GM19351 (cell line): ENCODE measurements around the gene SMARCE1.
A peak's percentile ranks its signal among the peaks of the same experiment; 100 is the strongest.

ENCODE experiments used
- ATAC-seq: cut with Tn5 transposase; IDR thresholded peaks from one replicate; pipeline ENCODE4 v1.9.1; 2021; ENCODE audit warnings: mild to moderate bottlenecking, moderate library complexity; ENCODE audit not compliant: unreplicated experiment

SMARCE1 gene

DNA sequence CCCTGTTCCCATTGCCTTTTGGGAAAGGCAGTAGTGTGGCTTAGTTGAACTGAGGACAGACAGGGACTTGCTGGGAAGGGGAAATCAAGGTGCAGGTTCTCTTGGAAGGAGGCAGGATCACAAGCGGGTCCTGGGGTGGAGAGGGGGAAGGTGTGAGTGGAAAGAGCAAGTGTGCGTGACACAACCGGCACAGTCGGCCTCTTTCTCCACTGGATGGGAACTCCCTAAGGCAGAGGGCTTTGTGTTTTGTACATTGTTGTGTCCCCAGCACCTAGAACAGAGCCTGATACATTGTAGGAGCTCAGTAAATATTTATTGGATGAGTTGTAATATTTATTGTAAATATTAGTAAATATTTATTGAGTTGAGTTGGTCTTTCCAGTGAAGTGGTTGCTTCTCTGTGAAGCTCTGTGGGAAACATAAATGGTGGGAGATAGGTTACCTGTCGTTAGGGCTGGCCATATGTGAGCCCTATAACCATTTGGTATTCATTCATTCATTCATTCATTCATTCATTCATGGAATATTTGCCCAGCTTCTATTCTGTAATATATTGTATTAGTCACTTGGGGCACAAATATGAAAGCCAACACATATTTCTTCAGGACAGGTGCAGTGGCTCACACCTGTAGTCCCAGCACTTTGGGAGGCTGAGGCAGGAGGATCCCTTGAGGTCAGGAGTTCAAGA is 34.0 kb downstream of the SMARCE1 start:
- no peak for ATAC-seq

DNA sequence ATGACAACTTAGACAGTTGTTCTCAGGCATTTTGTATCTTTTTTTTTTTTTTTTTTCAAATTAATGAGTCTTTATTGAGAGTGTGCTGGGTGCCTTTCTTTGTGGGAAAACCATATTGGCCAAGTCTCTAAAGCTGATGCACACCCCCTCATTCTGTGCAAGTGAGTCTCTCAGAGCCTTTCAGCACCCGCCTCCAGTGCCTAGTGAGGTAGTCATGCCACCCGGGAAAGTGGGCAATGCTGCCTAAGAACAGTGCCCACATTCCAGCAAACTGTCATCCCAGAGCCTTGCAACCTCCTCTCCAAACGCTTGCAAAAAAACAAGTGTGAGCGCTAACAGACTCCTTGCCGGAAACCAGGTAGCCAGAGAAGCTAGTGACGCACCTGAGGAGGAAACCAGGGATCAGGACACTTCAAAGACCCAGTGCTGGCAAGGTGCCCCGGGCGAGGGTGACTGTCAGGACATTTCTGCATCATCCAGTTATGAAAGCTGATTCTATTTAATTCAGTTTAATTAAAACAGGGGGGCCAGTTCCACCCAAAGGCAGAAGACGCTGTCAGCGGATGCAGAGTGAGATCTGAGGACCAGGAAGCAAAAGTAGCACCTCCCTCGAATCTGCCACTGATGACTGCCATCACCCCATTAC is 34.9 kb downstream of the SMARCE1 start:
- no peak for ATAC-seq

DNA sequence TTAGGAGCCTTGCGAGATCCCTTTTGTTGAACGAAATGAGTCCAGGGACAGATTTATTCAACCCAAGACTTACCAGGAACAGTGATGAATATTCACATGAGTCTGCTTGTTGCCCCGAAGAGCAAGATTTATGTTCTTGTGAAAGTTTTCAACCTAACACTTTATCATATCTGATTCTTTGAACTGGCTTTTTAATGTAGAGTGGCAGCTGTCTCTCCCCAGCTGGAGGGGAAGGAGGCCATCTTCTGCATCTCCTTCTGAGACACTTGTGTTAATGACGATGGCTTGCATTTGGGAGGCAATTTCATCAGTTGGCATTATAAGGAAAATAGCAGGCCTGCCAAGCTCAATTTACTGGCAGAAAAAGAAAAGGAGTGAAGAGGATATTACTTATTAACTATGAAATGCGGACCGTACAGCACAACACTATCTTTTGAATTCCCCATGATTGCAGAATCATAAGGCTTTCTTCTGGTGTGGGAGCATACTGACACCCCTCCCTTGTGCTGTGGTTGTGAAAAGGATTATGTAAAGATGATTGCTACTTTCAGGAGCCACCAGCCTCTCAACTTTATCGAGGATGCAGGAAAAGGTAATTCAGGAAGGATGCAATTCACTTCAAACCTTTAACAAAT is 35.7 kb downstream of the SMARCE1 start:
- ATAC-seq: no peak

- ATAC-seq: no peak
These were observed 37.3 kb downstream of the SMARCE1 start for GRCh38 chr17:40610359-40610758.

GRCh38 chr17:40608061-40608581 is 39.5 kb downstream of the SMARCE1 start:
- no peak for ATAC-seq

DNA sequence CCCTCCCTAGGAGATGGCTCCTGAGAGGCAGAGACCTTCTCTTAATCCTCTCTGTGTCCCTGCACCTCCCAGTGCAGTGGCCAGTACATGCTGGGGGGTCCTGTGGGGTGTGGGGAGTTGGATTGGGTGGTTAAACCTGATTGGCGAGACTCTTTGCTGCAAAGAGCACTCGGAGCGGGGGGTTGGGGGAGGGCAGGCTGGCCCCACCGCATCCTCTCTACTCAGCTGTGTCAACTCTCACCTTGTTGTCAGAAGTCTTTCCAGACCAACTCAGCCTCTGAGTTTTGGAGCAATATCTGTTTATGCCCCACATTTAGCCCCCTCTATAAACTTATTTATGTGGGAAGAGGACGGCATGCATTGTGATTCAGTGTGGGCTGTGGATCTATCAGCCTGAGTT is 40.0 kb downstream of the SMARCE1 start:
- ATAC-seq: no peak

DNA sequence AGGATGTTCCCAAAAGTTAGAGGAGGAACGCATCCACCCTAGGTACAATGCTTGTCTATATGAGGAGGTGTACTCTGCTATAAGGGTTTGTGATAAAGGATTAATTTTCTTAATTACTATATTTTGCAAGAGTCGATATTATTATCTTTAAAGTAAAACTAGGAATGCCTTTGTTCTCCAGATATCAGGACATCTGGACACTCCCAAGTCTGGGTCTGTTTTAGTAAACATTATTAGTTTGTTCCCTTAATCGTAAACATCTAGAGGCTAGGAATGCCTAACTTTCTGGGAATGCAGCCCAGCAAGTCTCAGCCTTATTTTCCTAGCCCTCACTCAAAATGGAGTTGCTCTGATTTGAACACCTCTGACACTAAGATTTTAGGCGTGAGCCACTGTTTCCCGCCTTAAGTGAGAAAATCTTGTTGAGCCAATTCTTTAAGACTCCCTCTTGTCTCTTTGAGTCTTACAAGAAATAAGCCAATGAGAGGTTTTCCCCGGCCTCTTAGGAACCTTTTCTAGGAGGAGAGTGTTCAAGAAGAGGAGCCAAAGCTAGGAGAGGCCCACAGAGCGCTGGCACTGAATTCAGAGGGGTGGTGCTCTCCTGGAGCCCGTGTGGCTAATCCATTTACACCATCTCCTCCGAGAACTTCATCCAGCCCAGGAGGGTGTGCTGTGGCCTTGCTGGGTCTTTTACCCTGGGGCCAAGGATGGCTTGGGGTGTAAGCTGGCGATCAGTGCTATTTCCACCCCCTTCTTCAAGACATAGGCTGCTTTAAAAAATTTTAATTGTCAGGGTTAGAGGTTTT is 40.9 kb downstream of the SMARCE1 start:
- no peak for ATAC-seq

DNA sequence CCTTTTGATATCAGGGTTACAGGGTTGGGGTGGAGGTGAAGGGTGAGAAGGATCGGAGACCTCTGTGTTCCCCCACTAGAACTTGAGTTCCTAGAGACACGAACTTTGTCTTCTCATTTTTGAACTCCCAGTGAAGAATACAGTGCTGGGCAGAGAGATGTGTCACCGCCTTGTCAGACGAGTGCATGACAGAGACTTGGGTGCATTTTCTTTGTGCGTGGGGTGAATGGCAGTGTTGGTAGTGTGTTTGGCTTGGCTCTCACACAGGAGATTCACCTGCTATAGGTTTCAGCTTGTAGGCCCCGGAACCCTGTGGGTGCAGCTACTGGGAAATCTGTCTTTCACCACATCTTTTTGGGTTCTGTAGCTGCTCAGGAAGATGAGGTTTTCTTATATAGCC is 42.3 kb downstream of the SMARCE1 start:
- no peak for ATAC-seq

GRCh38 chr17:40604327-40605080 is 43.1 kb downstream of the SMARCE1 start:
- ATAC-seq: no peak

- ATAC-seq: peak; percentile 36
These were observed 44.9 kb downstream of the SMARCE1 start for GRCh38 chr17:40602445-40603443.

- no peak for ATAC-seq
These were observed 47.1 kb downstream of the SMARCE1 start for GRCh38 chr17:40600486-40601046.

DNA sequence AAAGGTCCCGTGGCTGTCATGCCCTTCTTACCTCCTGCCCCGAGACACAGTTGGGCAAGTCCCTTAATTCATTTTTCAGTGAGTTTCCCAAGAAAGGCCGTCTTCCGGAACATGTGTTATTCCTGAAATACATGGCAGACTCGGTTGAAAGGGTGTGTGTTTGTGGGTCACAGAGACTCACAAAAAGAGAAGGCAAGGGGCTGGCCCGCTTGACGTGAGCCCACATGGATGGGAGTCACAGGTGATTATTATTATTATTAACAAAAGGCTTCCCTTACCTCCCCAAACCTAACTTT is 48.2 kb downstream of the SMARCE1 start:
- ATAC-seq: no peak

DNA sequence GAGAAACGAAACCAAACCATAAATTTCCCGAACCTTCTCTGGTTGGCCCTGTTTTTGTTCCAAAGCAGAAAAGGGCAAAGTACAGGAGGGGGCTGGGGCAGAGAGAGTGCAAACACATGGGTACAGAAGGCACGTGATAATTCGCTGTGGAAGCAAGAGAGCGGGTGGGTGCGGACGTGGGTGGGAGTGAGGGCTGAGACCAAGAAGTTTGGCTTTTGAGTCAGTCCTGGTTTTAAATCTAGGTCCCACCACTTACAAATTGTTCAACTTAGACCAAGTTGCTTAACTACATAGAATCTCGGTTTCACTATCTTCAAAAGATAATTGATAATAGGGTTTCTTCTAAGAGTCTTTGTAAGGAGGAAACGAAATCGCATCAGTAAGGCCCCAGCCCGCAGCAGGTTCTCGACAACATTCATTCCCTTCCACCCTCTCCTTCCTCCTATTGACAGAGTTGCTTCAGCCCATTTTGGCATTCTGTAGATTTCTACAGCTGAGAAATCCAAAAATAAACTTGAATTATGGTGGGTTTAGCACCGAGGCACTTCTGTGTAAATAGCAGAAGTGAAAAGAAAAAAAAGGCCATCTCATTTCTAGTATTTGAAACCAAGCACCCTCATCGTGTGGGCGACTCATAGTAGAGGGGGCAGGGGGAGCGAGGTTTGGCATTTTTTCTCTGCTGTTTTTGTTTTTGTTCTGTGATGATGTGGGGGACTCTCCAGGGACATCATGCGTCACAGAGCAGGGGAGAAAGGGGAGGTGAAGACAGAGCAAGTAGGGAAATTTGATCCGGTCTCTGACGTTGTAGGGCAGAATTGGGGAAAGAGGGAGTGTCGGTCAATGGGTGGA is 48.8 kb downstream of the SMARCE1 start:
- peak; percentile 49 for ATAC-seq

GRCh38 chr17:40598301-40598618 is 49.4 kb downstream of the SMARCE1 start:
- no peak for ATAC-seq

- peak; percentile 28 for ATAC-seq
These were observed 49.9 kb downstream of the SMARCE1 start for GRCh38 chr17:40597556-40598300.

GRCh38 chr17:40597156-40597555 is 50.5 kb downstream of the SMARCE1 start:
- no peak for ATAC-seq

DNA sequence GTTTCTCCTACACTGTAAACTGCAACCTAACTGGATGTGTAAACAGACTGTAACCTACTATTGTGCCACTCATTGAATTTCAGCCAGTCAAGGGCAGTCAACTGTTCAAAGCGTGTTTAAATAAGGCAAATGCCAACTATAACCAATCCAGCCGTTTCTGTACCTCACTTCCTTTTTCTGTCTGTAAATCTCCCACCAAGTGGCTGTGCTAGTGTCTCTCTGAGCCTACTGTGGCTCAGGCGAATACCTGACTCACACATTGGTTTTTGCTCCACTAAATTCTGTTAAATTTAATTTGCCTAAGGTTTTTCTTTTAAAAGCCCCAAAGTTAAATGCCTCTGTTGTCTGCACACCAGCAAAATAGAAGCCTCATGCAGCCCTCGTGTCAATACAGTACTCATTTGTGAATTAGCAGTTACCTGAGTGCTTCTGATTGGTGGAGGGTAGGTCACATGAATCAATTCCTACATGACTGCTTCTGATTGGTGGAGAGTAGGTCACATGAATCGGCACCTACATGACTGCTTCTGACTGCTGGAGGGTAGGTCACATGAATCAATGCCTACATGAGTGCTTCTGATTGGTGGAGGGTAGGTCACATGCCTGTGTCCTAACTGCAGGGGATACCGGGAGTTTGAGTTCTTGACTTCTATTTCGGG is 51.2 kb downstream of the SMARCE1 start:
- ATAC-seq: no peak
